Hippocampal formation (tissue), 2 donors: ENCODE measurements around the gene STARD3.
"Not testable (repeated sequence)": the region's sequence is repeated elsewhere in the genome, so short reads cannot be mapped to it uniquely, and the experiment has no call there.

ENCODE experiments used
- DNase-seq, 2 donors: peaks; one replicate each; lab custom pipeline; 2025; lab: John Stamatoyannopoulos, UW

Gene STARD3

DNA sequence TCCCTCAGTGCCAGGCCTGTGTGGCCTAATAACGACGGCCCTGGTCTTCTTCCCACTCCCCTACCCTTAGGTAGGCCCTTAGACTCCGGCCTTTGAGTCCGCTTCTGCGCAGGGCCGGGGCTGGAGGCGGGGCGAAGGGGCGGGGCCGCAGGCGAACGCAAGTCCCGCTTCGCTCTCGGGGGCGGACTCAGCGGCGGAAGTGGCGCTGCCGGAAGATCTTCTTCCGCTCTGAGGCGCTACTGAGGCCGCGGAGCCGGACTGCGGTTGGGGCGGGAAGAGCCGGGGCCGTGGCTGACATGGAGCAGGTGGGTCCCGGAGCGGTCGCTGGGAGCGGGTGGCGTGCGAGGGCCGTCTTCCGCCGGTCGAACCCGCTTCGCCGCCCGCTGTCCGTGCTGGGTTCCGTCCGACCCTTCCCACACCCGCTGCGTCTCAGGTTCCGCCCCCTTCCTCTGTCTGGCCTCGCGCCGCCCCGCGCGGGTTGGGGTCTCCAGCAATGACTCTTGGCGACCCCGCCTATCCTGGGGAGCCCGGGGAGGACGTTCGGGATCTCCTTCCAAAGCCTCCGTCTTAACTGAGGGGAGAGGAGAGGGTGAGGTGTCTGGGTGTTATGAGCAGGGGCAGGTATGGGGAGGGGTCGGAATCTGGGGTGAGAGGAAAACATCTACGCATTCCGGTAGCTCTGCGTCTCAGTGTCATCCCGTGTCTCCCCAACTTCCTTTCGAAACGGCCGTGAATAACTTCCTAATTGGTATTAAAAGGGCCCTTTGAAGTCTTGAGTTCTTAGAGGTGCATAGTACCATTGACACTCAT is at the start of gene STARD3:
Gene STARD3 (plus strand): TSS at position 218 of the 810 bp plus-strand sequence. CDS start 16,388 bp downstream, outside the sequence.
- peak; percentile 79 to 86 for DNase-seq

DNA sequence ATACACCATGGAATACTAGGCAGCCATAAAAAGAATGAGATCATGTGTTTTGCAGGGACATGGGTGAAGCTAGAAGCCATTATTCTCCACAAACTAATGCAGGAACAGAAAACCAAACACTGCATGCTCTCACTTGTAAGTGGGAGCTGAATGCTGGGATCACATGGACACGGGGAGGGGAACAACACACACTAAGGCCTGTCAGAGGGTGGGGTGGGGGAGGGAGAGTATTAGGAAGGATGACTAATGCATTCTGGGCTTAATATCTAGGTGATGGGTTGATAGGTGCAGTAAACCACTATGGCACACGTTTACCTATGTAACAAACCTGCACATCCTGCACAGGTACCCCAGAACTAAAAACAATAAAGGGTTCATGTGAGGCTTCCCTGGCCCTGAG is 46.8 kb upstream of the STARD3 start:
- DNase-seq, result not testable (repeated sequence)

DNA sequence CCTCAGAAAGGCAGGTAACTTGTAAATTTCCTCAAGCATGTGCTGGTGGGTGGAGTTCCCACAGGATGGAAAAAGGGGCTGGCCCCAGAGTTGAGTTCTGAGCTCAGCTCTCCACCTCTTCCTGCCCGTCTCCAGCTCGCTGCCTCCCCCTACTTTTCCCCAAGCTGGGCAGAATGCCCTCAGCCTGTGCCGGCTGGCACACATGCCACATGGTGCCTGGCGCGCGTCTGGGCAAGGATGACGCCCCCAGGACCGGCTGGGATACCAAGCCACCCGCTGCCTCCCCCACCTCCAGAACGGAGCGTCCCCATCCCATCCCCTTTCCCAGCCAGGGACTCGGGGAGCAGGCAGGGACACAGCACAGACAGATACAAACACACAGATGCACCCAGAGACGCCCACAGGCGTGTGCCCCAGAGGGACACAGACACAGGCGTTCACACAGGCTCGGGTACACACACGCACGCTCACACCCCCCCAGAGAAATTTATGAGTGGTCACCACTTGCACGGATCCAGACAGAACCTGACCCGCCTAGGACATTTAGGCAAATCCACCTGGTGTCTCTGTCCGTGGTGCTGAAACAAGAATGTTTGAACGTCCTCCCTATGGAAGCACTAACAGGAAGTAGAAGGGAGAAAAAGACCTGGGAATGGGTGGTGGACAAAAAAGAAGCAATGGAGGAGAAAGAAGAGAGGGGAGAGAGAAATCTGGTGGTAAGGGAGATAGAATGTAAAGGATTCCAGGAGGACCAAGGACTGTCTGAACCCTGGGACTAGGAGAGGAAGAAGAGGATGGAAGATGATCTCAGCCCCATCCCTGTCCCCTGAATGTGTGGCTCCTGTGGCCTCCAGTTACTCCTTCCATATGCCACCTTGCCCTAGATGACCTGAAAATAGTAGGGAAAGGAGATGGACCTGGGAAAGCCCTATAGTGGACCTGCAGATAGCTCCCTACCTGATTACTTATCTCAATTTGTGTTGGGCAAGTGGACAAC is 44.7 kb upstream of the STARD3 start:
- DNase-seq, result no peak

DNA sequence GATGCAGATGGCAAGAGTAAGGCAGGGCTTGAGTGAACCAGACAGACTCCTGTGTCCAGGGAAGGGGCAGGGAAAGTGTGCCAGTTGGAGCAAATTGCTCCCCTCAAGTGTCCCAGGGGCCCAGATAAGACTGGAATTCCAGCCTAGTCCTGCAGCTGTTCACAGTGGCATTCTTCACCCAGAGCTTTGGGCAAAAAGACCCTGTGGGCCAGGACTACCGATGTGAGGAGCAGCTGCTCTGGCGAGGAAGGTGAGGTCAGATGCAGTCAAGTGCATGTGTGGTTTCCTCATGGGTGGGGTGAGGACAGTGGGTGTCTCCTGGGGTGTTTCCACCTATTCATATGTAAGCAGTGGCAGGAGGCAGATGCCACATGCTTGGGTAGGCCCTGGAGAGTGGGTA is 43.6 kb upstream of the STARD3 start:
- no peak for DNase-seq

DNA sequence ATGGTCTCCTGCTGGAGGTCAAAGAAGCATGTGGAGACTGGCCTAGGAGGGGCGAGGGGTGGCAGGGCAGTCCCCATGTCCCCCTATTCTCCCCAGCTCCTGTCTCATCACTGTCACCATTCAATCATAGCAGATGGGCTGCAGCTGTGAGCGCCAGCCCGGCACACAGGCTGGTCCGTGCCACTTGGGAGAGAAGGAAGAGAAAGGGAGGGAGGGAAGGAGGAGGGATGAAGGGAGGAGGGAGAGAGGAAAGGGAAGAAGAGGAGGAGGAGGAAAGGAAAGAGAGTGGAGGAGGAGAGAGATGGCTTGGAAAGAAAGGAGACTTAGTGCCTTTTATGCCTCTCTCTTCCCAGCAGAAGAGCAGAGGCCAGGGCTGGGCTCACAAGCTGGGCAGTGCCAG is 41.6 kb upstream of the STARD3 start:
- DNase-seq, result no peak

DNA sequence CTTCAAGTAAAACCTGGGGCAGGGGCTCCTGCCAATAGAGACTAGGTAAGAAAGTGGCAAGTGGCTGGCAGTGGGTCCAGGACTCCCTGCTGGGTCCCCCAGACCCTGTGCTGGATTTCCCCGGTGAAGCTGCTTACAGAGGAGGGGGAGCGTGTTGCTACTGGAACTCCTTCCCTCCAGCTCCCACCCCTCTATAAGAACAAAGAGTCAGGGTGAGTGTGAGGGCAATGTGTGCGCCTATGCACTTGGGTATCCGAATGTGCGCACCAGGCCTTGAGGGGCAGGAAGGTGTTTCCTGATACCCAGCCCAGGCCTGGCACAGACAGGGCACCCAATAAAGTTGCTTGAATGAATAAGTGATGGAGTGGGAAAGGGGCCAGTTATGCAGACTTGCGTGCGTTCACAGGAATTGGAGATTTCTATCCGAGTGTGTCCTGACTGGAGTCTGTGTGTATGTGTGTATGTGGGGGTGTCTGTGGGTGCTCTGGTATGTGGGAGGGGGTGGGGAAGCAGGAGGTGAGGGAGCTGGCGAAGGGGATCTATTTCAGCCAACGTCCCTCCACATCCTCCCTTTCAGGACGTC is 40.9 kb upstream of the STARD3 start:
- DNase-seq, result no peak

DNA sequence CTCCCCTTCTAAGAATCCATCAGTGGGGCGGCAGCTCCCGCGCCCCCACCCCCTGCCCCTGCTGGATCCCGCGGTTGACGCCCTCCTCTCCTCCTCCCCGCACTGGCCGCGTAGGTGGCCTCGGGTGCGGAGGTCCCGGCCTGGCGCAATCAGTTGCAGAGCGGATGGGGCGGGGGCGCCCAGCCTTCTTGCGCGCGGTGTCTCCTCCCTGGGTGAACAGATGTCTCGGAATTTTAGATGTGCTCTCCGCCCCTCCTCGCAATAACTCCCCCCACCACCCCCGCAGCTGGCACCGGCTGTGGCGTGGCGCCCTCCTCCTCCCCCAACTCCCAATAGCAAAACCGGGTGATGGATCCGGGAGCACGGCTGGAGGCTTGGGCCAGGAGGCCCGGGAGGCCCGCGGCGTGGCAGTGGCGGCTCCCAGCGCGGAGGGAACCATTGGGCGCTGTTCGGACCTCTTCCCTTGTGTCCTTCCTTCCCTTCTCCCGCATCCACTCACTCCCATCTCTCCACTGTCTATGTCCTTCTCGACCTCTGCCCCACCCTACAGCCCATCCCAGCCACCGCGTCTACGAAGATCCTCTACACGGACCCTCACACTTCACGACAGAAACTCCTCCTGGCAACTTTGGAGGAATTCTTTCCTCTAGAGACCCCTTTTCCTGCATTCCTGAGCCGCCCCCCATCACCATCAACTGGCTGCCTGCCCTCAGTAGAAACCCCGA is 40.2 kb upstream of the STARD3 start:
- no peak for DNase-seq

DNA sequence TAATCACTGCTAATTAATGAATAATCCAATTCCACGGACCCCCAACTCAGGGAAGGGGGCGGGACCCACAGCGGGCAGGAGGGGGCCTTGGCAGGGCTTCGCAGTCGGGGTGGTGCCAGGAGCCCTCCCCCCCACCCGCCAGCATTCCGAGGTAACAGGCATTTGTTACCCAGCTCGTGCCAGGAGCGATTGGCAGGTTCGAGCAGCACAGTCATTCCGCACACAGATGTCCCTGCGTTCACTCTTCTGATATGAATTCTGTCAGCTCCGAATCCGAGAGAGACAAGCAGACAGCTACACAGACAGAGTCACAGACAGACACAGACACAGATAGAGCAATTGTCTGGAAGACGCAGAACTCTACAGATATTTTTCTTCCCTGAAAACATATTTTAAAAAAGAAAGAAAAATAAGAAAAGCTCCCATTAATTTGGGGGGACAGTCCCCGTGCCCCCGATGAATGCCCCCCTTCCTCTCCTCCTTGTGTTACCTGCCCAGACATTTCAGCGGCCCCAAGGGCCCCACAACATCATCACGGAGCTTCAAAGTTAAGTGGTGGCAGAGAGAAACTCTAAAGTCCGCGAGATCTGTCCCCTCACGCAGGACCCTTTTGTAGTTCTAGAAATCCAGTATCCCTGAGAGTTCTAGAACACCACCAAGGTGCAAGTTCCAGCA is 39.4 kb upstream of the STARD3 start:
- no peak for DNase-seq

DNA sequence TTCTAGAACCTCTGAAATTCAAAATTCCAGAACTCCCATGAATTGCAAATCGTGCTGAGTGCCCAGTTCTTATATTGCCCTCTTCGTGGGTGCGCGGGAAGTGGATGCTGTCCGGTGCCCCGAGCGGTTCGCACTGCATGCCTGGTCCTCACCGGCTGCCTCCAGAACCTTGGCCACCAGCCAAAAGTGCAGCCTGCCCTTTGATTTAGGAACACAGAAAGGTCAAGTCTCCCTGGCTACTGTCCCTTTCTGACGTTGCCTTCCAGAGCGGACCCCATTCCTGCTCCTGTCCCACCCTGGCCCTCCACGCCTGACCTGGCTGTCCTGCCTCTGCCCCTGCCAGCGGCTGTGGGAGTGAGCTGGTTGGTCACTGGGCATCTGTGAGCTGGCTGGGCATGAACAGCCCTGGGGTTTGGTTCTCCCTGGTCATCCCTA is 38.9 kb upstream of the STARD3 start:
- no peak for DNase-seq

DNA sequence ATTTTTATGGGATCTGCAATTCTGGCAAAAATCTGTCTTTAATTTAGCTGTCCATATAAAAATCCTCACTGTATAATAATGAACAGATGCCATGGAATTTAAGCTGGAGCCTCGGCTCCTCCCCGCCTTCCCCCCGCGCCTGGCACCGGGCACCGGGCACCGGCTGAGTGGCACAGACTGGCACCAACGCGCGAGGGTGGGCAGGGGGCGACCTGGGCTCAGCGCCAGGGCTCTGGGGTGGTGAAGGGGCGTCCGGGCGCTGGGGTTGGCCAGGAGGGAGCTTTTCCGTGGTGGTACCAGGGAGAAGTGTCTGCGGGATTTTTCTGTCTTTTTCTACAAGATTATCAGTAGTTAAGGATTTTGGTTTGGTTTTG is 38.3 kb upstream of the STARD3 start:
- no peak for DNase-seq

DNA sequence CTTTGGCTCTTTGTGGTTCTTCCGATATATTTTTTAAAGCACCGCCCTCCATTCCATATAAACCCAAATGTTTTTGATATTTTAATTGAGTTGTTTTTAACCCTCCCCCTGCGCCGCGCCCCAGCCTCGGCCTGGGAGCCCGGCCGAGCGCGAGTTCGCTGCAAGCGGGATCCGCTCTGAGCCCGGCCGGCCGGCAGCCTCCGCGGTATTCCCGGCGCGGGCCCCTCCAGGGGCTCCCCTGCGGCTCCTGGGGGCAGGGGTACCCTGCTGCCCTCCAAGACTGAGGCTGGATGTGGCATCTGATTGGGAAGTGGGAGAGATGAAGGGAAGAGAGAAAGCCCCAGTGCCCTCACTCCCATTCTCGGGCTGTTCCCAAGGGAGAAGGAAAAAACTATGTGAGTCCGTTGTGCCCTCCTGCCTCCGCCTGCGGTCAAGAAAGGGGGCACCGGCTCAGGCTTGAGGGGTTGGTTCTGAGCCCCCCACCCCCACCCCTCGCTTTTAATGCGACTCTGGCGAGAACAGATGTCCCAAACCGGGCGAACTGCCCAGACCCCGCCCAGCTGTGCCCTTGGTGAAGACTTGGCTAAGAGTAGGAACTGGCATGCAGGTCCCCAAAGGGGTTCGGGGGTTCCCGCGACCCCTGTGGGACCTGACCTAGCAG is 37.8 kb upstream of the STARD3 start:
- no peak for DNase-seq

DNA sequence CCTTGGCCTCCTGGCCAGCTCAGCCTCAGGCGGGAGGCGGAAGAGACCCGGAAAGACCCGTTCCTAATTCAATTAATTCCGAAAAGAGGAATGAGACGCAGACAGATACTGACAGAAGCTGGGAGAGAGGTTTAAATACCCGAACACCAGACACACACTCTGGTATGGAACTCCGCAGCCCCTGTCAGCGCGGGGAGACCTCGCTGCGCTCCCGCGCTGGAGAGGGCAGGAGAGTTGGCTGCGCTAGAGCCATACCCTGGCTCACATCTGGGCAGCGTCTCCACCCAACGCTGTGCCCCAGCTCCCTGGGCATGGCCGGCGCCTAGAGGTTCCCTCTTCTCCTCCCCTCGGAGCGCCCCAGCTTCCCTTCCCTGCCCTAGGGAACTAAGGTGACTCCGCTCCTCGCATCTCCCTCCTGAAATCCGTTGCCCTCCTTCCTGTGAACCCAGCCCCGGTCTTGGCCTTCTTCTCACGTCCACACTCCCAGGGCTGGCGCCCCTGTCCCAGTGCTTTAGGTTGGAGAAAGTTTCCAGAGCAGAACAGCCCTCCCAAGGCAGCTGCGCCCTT is 37.2 kb upstream of the STARD3 start:
- no peak for DNase-seq

DNA sequence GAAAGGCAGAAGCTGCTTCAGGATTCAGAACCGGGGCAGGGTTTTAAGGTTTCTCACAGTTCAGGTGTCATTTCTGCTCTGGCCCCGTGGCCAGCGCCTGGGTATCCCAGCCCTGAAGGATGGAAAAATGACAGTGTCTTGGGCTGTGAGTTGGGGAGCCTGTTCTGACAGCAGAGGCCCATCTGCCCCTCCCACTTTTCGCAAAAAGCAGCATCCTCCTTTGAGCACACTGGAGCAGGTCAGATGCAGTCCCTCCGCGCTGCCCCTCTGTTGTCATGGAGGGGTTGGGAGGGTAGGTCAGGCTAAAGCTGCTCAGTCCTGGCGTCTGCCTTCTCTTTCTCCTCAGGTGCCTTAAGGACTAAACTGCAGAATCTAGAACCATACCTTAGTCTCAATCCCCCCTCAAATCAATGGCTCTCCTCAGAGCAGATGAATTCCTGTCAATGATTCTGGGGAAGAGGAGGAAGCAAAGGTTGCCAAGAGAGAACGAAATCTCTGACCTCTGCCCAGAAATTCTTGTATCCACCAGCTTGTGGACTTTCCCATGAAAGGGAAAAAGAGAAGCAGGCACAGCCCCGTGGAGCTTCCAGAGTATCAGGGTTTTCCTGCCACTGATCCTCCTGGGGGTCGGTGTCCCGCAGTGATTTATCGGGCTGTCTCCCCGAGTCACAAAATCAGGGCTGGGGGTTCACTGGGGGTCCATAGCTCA is 36.5 kb upstream of the STARD3 start:
- no peak for DNase-seq

DNA sequence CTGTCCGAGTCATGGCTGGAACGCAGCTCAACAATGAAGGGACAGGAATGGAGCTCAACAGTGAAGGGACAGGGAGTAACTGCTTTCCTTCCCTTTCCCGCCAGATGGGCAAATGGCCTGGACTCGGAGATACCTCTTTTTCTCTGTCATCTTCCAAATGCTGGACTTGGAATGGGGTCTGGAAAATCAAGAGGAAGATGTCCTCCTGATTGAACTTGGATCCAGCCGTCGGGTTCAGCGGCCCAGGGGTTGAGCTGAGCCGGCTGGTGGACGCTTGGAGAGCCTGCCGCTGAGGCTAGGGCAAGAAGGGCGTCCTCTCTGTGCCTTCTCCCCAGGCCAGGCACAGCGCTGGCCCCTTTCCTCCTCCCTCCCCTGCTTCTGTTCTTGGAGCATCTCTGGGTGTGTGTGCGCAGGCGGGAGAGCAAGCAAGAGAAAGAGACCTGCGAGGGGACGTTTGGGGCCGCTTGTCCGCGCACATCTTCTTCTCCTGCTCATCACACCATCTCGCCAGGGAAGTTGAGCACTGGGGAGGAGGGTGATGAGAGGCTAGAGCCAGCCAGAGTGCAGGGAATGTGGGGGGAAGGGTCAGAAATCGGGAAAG is 35.8 kb upstream of the STARD3 start:
- no peak for DNase-seq

DNA sequence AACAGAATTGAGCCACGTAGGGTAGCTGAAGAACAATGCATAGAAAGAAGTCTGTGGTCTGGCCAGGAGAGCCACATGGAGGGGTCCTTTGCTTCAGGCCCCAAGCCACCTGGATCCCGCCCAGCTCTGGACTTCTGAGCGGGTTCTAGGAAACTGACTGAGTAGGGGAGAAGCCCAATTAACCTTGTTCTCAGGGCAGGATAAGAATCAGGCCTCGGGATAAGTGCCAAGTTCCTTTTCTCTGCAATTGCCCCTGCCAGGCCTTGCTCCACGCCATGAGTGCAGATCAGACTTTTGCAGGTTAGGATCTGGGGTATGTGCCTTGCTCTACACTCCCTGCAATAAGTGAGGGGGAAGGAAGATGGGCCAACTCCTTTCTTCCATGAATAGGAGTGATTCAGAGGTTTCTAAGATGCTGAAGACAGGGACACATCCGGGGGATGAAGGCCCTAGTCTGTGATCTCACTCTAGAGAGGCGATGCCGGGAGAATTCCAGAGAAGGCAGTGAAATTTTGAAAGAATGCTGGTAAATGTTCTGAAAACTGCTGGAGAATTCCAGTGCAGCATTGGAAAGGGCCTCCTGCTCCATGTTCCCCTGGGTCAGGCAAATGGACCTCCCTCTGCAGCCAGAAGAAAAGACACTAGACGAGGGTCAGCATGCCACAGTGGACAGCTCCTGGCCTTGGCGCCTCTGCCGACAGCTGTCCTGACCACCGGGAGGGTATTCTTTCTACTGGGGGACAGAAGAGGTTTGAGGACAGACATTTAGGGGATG is 35.0 kb upstream of the STARD3 start:
- DNase-seq, result no peak

DNA sequence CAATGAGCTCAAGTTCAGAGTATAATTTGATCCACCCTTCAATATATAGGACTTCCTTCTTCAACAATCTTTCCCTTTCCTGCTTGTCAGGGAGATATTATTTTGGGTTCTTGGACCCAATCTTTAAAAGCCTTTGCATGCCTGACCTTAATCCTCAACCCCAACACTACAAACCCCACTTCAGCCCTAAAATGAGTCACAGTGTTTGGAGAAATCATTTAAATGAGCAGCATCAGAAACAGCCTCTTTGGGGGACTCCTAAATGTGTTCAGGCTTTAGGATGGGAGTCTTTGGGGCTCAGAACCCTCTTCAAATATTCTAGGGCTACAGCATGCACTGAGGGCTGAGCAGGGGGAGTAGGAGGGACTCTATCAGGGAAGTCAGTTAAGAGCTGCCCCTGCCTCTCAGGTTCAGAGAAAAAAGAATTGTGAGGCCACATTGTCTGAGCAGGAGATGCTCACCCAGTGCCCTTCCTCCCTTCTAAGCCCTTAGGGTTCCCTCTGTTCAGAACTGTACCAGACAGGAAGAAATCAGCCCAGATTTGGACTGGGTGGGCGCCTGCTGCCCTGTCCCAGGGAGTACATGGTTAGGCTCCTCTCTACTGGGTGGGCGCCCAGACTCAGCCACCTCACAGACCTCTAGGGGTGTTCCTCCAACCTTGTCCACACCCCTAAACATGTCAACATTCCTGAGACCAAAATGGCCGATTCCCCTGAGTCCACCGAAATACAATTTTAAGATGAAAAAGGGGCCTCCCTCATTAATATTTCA is 34.2 kb upstream of the STARD3 start:
- no peak for DNase-seq

DNA sequence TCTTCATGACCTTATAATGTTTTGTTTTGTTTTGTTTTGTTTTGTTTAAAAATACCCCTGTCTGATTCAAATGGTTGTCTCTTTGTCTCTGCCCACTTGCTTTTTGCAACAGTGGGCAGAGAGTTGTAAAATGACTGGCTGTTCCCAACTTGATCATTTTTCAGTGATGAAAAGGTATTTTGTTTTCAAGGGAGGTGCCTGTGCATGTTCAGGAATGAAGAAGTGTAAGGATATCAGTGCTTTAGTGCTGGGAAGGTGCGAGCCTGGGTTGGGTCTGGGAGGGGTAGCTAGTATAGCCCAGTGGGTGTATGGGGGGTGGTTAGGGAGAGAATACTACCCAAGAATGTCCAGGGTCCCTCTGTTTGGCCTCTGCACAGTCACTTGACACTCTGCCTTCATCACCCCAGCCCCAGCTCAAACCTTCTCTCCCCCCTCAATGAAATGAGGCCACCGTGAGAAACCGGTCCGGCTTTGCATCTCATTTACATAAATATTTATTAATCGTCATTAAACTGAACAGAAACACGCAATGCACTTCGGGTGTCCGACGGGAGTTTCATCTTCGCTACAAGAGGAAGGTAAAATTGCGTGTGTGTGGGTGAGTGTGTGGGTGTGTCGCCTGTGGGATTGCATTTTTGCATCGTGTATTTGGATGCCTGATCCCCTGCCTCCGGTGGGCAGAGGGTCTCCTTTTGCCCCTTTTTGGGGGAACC is 33.5 kb upstream of the STARD3 start:
- no peak for DNase-seq
